A172 (cell line): ENCODE measurements around the gene SNRK. TPM values are rescaled to one million over a fixed set of nuclear protein-coding genes. Genes with fewer than 3 reads are reported as not detected.
A peak's percentile ranks its signal among the peaks of the same experiment; 100 is the strongest.

Source experiments
- DNase-seq: peaks from one replicate; pipeline ENCODE4 v3.0.0-alpha.2; 2015; ENCODE audit warnings: low spot score
- total RNA-seq: library from RNA; depleted of rRNA; stranded (reverse); fragments of >200 nt; shearing (Covaris generic); gene quantifications from 2 replicates; pipeline ENCODE4 v1.2.3, GENCODE V29; 2014

Gene SNRK
- total RNA-seq, 1 experiment from 2014 or later = 11.6 TPM

DNA sequence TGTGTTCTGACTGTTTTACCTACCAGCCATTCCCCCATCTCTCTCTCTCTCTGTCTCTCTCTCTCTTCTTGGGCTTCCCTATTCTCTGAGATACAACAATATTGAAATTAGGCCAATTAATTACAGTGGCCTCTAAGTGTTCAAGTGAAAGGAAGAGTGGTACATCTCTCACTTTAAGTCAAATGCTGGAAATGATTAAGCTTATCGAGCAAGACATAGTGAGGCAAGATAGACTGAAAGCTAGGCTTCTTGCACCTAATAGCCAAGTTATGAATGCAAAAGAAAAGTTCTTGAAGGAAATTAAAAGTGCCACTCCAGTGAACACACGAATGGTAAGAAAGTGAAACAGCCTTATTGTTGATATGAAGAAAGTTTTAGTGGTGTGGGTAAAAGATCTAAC, 21.3 kb downstream of the SNRK start:
- DNase-seq = no peak

DNA sequence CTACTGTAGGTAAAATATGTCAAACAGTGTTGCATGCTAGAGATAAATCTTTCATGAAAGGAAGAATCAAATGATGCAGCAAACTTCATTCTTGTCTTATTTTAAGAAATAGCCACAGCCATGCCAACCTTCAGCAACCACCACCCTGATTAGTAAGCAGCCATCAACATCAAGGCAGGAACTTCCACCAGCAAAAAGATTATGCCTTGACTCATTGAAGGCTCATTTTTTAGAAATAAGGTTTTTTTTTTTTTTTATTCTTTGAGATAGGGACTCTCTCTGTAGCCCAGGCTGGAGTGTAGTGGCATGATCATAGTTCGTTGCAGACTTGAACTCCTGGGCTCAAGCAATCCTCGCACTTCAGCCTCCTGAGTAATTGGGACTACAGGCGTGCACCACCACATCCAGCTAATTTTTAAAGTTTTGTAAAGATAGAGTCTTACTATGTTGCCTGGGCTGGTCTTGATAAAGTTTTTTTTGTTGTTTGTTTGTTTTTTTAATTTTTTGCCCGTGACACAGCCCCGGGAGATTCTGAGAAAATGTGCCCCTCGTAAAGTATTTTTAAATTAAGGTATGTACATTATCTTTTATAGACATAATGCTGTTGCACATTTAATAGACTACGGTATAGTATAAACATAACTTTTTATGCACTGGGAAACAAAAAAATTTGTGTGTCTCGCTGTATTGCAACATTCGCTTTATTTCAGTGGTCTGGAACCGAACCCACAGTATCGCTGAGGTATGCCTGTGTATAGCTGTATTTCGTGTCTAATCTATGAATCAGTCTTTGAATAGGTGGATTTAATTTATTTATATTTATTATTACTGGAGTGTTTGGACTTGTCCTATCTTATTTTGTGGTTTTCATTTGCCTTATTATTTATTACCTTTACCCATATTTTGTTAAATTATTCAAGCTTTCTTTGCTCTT, 23.3 kb downstream of the SNRK start:
- no peak for DNase-seq

GRCh38 chr3:43316783-43317460, 30.6 kb downstream of the SNRK start:
- no peak for DNase-seq

DNA sequence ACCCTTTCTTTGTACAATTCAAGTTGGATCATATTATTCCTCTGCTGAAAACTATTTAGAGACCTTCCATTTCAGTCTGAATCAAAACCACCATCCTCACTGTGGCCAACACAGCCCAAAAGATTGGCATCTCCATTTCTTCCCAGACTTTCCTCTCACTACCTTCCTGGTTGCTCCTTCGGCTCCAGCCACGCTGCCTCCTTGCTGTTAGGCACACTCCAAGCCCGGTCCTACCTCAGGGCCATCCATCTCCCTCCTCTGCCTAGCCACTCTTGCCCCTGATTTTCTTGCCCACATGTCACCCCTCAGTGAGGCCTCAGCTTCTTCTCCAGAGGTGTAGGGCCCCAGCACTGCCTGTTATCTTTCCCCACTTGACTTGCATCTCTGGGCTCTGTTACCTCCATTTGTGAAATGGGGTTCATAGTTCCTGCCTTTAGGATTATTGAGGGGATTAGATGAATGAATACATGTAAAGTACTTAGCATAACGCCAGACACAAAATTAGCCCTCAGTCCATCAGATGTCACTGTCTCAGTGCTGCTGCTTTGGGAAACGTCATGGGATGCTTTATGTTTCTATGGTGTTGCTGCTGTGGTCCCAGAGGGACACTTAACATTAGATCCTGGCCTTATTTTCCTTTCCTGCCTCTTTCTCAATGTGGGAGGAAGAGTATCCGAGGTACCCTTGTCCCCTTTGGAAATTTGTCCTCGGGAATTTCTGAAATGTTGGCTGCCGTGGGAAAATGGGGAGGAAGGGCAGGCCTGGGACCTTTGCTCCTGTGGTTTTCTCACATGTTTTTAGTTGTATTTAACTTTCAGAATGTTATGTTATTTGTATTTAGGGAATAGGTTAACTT, 31.3 kb downstream of the SNRK start:
- DNase-seq = no peak

DNA sequence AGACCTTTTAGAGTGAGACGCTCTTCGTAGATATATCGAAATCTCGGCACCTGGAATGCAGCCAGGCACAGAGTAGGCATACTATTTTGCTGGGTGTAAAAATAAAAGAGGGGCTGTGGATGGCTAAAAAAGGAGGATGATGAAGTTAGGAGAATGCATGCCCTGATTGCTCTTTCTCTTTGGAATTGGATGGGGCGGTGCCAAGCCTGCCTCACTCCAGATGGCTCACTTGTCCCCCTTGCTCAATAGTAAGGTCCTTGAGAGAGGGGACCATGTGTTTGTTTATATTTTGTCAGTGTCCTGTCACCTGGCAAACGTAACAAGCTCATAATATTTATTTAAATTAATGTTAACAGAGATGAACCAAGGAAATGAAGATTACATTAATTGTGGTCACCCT, 33.0 kb downstream of the SNRK start:
- no peak for DNase-seq

DNA sequence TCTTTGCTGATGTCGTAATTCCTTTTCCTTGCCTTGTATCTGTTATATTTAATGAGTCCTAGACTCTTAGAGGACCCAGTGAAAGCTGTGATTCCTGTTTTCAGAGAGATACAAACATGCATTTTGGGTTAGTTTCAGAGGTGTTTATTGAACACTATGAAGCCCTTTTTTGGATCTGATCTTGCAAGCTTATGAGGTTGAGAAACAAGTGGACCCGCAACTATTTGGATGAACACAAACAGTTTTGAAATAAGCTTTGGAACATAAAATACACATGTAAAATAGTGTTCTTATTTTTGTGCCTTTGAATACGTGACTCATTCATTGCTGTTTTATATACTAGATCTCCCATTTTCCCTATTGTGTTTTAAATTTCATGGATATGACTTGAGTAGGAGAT, 33.5 kb downstream of the SNRK start:
- DNase-seq = no peak

- no peak for DNase-seq
Measured at GRCh38 chr3:43320288-43320687, 33.9 kb downstream of the SNRK start.

GRCh38 chr3:43323541-43323940, 37.2 kb downstream of the SNRK start:
- DNase-seq = no peak

DNA sequence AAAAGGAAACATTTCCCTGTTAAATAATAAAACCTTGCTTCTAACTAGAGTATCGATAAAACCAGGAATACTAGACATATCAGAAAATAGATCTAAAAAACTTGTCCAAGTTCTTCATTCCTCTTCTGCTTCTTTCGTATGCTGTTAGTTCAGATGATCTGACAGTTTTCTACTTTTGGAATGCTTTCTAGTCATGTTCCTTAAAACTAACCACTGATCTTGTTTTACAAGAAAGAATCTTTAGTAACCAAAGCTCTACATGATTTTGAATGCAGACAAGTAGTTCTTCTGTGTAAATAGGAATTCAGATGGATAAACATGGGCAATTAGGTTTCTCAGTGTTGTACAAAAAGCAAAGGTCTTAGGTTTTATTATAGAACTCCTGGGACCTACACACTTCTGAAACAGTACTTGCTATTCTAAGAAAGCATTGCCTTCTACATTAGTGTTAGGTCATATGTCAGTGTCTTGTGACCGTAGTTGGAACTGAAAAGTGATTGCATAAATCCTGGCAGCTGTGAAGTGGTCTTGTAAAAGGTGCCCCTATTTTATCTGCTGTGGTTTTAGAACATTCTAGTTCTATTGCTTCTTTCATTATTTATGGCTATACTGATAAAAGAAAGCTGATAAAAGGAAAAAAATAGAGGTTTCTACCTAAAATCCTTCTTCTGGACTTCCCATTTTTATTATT, 40.7 kb downstream of the SNRK start:
- peak; percentile 2 for DNase-seq

GRCh38 chr3:43327582-43327979, 41.2 kb downstream of the SNRK start:
- DNase-seq = no peak

DNA sequence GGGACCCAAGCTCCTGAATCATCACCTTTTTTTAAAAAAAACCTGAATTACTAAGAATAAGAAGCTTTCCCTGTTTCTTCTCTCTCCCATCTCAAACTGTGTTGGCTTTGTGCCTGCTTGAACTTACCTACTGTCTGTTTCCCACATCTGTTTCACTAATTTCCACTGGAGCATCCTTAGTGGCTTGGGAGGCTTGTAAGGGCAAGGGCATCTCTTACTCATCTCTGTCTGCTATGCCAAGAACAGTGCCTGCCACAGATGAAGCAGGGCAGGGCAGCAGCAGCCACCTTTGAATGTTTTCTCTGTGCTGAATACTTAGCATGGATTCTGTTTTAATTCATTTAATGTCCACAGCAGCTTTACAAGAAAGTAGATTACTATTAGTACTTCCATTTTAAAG, 42.3 kb downstream of the SNRK start:
- DNase-seq = no peak

DNA sequence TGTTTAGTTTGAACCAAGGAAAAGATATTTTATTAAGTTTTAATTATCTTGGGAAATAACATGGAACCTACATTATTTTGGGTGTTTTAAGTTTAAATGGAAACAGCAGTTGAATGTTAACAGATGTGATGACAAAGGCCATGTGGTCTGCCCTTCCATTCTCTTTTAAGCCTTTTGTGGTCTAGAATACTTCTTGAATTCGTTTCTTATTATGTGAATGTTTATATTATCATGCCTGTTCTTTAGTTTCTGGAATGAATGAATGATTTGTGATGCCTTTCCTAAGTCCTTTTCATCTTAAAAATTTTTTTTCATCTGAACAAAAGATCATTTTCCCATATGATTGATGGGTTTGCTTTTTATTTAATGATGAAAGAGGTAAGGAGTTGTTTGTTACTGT, 44.6 kb downstream of the SNRK start:
- no peak for DNase-seq

- DNase-seq = no peak
Measured at GRCh38 chr3:43331381-43331780, 45.0 kb downstream of the SNRK start.

- DNase-seq = no peak
Measured at GRCh38 chr3:43334976-43335375, 48.6 kb downstream of the SNRK start.

GRCh38 chr3:43335799-43336198, 49.5 kb downstream of the SNRK start:
- no peak for DNase-seq

GRCh38 chr3:43338295-43338694, 52.0 kb downstream of the SNRK start:
- DNase-seq = peak; percentile 8

GRCh38 chr3:43340403-43340802, 54.1 kb downstream of the SNRK start:
- no peak for DNase-seq

DNA sequence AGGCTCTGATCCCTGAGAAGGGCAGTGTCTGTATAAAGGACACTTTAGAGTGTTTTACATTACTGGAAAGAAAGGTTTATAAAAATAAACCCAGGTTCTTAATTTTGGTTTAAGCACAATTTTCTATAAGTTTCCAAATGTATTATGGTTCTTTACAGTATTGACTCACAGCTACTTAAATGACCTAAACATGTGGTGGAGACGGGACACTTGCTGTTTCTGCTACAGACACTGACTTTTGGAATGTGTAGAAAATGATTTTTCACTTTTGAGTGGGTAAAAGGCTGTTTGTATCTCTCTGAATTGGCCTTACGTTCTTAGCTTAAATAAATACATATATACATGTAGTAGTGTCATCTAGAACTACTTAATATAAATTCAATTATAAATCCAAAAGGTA, 55.4 kb downstream of the SNRK start:
- no peak for DNase-seq

DNA sequence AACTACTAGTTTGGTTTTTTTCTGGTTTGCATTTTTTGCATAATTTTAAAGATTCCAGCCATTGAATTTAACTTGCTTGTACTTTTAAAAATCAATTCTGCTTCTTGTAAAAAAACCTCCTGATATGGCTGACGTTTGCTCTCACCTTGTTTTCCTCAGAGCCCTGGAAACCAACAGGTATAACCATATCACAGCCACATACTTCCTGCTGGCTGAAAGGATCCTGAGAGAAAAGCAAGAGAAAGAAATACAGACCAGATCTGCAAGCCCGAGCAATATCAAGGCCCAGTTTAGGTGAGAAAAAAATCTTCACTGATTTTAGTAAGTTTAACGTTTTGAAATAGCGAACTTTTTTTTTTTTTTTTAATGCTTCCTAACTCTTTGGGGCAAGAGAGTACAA, 56.8 kb downstream of the SNRK start:
- no peak for DNase-seq

- no peak for DNase-seq
Measured at GRCh38 chr3:43343815-43344214, 57.5 kb downstream of the SNRK start.

DNA sequence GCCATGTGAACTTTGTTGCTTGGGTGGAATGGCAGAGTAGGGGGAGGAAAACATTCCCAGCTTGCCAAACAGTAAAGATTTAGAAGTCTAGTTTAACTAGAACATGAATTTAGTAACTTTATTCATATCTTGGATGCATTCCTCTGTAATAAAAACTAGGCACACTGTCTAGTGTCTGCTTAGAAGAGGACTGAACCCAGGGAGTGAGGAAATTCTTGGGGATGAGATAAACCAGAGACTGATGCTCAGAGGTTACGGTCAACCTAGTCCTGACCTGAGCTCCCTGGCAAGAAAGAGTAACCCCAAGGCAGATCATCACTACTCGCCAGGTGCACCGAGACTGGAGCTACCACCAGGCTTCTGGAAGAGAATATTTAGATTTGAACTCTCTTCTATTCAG, 58.2 kb downstream of the SNRK start:
- no peak for DNase-seq

DNA sequence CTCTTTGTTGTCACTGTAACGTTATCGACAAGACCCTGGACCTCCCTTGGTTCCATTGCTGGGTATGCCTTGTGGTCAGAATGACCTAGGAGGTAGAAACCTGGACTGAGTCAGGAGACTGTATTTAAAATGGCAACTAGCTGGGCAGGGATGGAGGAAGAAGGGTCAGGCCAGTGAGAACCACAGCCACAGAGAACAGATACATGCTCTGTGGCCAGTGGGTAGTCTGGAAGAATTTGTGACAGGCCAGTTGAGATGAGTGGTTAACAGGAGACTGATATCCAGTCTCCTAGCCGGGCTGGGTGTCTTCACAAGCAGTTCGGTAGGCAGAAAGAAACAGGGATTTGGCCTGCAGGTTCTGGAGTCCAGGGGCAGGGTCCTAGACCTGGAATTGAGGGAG, 58.9 kb downstream of the SNRK start:
- DNase-seq = no peak
